K562 (cell line): ENCODE measurements around the gene DNAJB1. TPM values are rescaled to one million over a fixed set of nuclear protein-coding genes. Genes with fewer than 3 reads are reported as not detected.

ENCODE experiments used
- AFF4 ChIP-seq: sonication (generic); formaldehyde crosslinking; IDR thresholded peaks from 2 replicates; pipeline ENCODE4 v1.8.0; 2023; ENCODE audit warnings: mild to moderate bottlenecking, missing genetic modification reagents
- ARNT ChIP-seq, 2 experiments: fragments of 450-650 bp; IDR thresholded peaks; 2 replicates each; pipeline ENCODE4 v1.6.1; 2016; ENCODE audit warnings: mild to moderate bottlenecking in 1 of 2
- ATF3 ChIP-seq, 2 experiments: fragments of 450-650 bp in 1 of 2; sonication (generic) in 1 of 2; formaldehyde crosslinking in 1 of 2; IDR thresholded peaks in 1 of 2; conservative IDR thresholded peaks in 1 of 2; 2 replicates each; pipeline versions ENCODE4 v1.6.1 to v1.8.1; 2016 to 2023; ENCODE audit warnings: mild to moderate bottlenecking in 2 of 2, moderate library complexity in 2 of 2, inconsistent platforms in 1 of 2, missing genetic modification reagents in 1 of 2
- CBX2 ChIP-seq: fragments of 200-600 bp; sonication (generic); IDR thresholded peaks from one replicate; pipeline ENCODE4 v1.6.1; 2012; ENCODE audit warnings: mild to moderate bottlenecking, low read length, inconsistent platforms; ENCODE audit not compliant: insufficient read depth, poor library complexity, severe bottlenecking
- CTCFL ChIP-seq: IDR thresholded peaks from 2 replicates; pipeline ENCODE4 v1.6.1; 2011; ENCODE audit warnings: borderline replicate concordance, low read depth, mild to moderate bottlenecking, moderate library complexity, low read length; ENCODE audit not compliant: insufficient read depth, poor library complexity, severe bottlenecking
- E2F4 ChIP-seq: sonication (generic); formaldehyde crosslinking; IDR thresholded peaks from 2 replicates; pipeline ENCODE4 v1.8.0; 2022; ENCODE audit warnings: mild to moderate bottlenecking, low read depth, missing genetic modification reagents
- GATA2 ChIP-seq: sonication (generic); formaldehyde crosslinking; IDR thresholded peaks from 2 replicates; pipeline ENCODE4 v1.4.0; 2020; ENCODE audit warnings: mild to moderate bottlenecking, missing genetic modification reagents
- HIVEP1 ChIP-seq: fragments of 250-450 bp; sonication (Bioruptor Pico); IDR thresholded peaks from 2 replicates; pipeline ENCODE4 v1.4.0; 2020; ENCODE audit warnings: mild to moderate bottlenecking
- NCOA4 ChIP-seq: fragments of 450-650 bp; IDR thresholded peaks from 2 replicates; pipeline ENCODE4 v1.6.1; 2018; ENCODE audit warnings: mild to moderate bottlenecking; ENCODE audit not compliant: partially characterized antibody
- NEUROD1 ChIP-seq: fragments of 150-350 bp; IDR thresholded peaks from 2 replicates; pipeline ENCODE4 v1.6.1; 2014; ENCODE audit warnings: borderline replicate concordance, low read length, low read depth; ENCODE audit not compliant: partially characterized antibody
- NR1H2 ChIP-seq: sonication (generic); formaldehyde crosslinking; IDR thresholded peaks from 2 replicates; pipeline ENCODE4 v1.4.0; 2020; ENCODE audit warnings: mild to moderate bottlenecking, missing genetic modification reagents
- PHB ChIP-seq: fragments of 250-450 bp; sonication (Bioruptor Pico); IDR thresholded peaks from 2 replicates; pipeline ENCODE4 v1.5.0; 2021
- WHSC1 ChIP-seq: IDR thresholded peaks from one replicate; pipeline ENCODE4 v1.6.1; 2012; ENCODE audit warnings: low read length, control low read depth, inconsistent platforms
- ZBTB7A ChIP-seq: IDR thresholded peaks from 2 replicates; pipeline ENCODE4 v1.6.1; 2011; ENCODE audit warnings: low read depth, mild to moderate bottlenecking, low read length, moderate library complexity, borderline replicate concordance; ENCODE audit not compliant: control insufficient read depth
- ZFP36 ChIP-seq: fragments of 150-350 bp; IDR thresholded peaks from 2 replicates; pipeline ENCODE4 v1.6.1; 2018; ENCODE audit warnings: low read length, low read depth; ENCODE audit not compliant: partially characterized antibody
- ZNF347 ChIP-seq: fragments of 450-650 bp; formaldehyde crosslinking; IDR thresholded peaks from 2 replicates; pipeline ENCODE4 v1.4.0; 2020; ENCODE audit warnings: low read depth, mild to moderate bottlenecking, moderate library complexity
- ZNF561 ChIP-seq: fragments of 450-650 bp; formaldehyde crosslinking; conservative IDR thresholded peaks from 2 replicates; pipeline ENCODE4 v1.4.0; 2020; ENCODE audit warnings: mild to moderate bottlenecking, moderate library complexity
- ZNF79 ChIP-seq: fragments of 250-450 bp; sonication (Bioruptor Pico); IDR thresholded peaks from 2 replicates; pipeline ENCODE4 v1.4.0; 2020; ENCODE audit warnings: low read depth, mild to moderate bottlenecking, moderate library complexity
- polyA plus RNA-seq, 8 experiments: library from polyadenylated mRNA; depleted of rRNA in 4 of 8; stranded (reverse) in 5 of 8; unstranded in 3 of 8; fragments of >200 nt; fragmentation: Nextera tagmentation in 2 of 8; fragmentation: Illumina TruSeq in 1 of 8; extraction: Ambion mirVana in 2 of 8; extraction: Trizol in 1 of 8; gene quantifications; 2 replicates each; pipeline versions ENCODE4 v1.2.1 to v1.2.3, GENCODE V29; 2011 to 2014; ENCODE audit warnings: inconsistent platforms in 1 of 8, missing spikeins in 1 of 8
- total RNA-seq, 7 experiments: library from RNA; depleted of rRNA in 6 of 7; stranded (reverse); fragments of >200 nt in 6 of 7; fragmentation: Illumina TruSeq in 2 of 7; extraction: Trizol in 2 of 7; gene quantifications; 2 replicates each; pipeline versions ENCODE4 v1.2.1 to v1.2.3, GENCODE V29; 2011 to 2021; ENCODE audit warnings: low replicate concordance in 1 of 7

DNAJB1 gene
- total and polyA plus RNA-seq, 9 of the 15 experiments (the other 6 are each of a cell fraction or from before 2014, with no cell fraction given), result 13.2 to 113 (median 62.1) TPM

- TF ChIP-seq ATF3 (IDR thresholded peaks at IDR 0.05) (peak; percentile 36; the same call in 1 of the 2 replicates), ATF3 (CRISPR knock-in tag; conservative IDR thresholded peaks at IDR 0.05) (0 out of 2 replicates have a peak, but pooled peaks have one; percentile 31), AFF4 (CRISPR knock-in tag) (no peak), HIVEP1 (CRISPR knock-in tag) (no peak), ZBTB7A (peak; percentile 89; the same call in 1 of the 2 replicates), ZFP36 (no peak), ZNF347 (CRISPR knock-in tag) (no peak), ZNF79 (CRISPR knock-in tag) (no peak), CTCFL (no peak), NCOA4 (no peak), E2F4 (CRISPR knock-in tag) (no peak), NEUROD1 (no peak), PHB (CRISPR knock-in tag) (0 out of 2 replicates have a peak, but pooled peaks have one; percentile 32), ZNF561 (CRISPR knock-in tag) (no peak), CBX2 (no peak), ARNT (IDR thresholded peaks at IDR 0.05) (no peak), GATA2 (no peak), NR1H2 (CRISPR knock-in tag) (no peak), WHSC1 (no peak)
Measured at GRCh38 chr19:14528419-14529253, 10.4 kb upstream of the DNAJB1 start (continued).
